Parathyroid adenoma (tissue), 2 donors: ENCODE data around the gene CLEC9A.

Source experiments
- H2AFZ ChIP-seq: fragments of 300-600 bp; sonication (generic); one replicate; pipeline ENCODE4 v1.7.0; 2017; ENCODE audit warnings: antibody characterized with exemption, mild to moderate bottlenecking
- H3K27ac ChIP-seq: fragments of 300-600 bp; sonication (generic); one replicate; pipeline ENCODE4 v1.7.0; 2017
- H3K27me3 ChIP-seq: fragments of 300-600 bp; sonication (generic); one replicate; pipeline ENCODE4 v1.7.0; 2017; ENCODE audit warnings: low read length; ENCODE audit not compliant: control insufficient read depth, insufficient read depth
- H3K36me3 ChIP-seq: fragments of 300-600 bp; sonication (generic); one replicate; pipeline ENCODE4 v1.7.0; 2017; ENCODE audit warnings: low read length; ENCODE audit not compliant: control insufficient read depth, insufficient read depth
- H3K4me1 ChIP-seq: fragments of 300-600 bp; sonication (generic); one replicate; pipeline ENCODE4 v1.7.0; 2017; ENCODE audit warnings: control low read depth
- H3K4me2 ChIP-seq: fragments of 300-600 bp; sonication (generic); one replicate; pipeline ENCODE4 v1.7.0; 2017; ENCODE audit warnings: low read length
- H3K4me3 ChIP-seq: fragments of 300-600 bp; sonication (generic); one replicate; pipeline ENCODE4 v1.7.0; 2017; ENCODE audit warnings: low read depth, low read length
- H3K79me2 ChIP-seq: fragments of 300-600 bp; sonication (generic); one replicate; pipeline ENCODE4 v1.7.0; 2017; ENCODE audit warnings: control low read depth
- H3K9ac ChIP-seq: fragments of 300-600 bp; sonication (generic); one replicate; pipeline ENCODE4 v1.7.0; 2017; ENCODE audit warnings: mild to moderate bottlenecking
- H3K9me3 ChIP-seq: fragments of 300-600 bp; sonication (generic); one replicate; pipeline ENCODE4 v1.7.0; 2017; ENCODE audit warnings: low read length; ENCODE audit not compliant: control insufficient read depth
- CTCF ChIP-seq: fragments of 300-600 bp; sonication (generic); IDR thresholded peaks from one replicate; pipeline ENCODE4 v1.7.0; 2017; ENCODE audit warnings: antibody characterized with exemption, mild to moderate bottlenecking
- donor health status: primary hyperparathyroidism.

Gene CLEC9A

GRCh38 chr12:10110256-10110844 lies 79.9 kb downstream of the CLEC9A start:
- Histone ChIP-seq H3K27me3 (no peaks in the 10 kb centered on the region), H3K79me2 (no peaks in the 10 kb centered on the region), H3K9ac (no peak overlapping the region), H3K9me3 (no peaks in the 10 kb centered on the region), H3K4me2 (no peak overlapping the region), H3K4me3 (no peak overlapping the region), H3K27ac (no peak overlapping the region), H2AFZ (no peak overlapping the region), H3K36me3 (no peaks in the 10 kb centered on the region), H3K4me1 (no peaks in the 10 kb centered on the region)
- TF ChIP-seq CTCF, result no peak

DNA sequence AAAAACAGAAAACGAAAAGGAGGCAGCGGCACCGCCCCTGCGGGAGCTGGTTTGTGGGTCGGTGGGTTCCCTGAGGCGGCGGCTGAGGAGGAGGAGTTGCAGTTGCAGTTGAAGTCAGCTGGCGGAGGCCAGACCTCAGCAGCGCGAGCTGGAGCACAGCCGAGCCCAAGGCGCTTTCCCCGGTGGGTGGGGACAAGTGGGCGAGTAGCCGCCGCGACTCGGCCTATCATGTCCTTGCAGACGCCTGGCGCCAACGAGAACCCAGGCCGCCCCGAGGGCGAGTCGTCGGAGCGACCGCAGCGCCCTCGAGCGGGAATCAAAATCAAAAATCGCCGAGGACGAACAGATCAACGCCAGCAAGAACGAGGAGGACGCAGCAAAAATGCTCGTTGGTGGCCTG lies 81.0 kb downstream of the CLEC9A start:
- Histone ChIP-seq H3K27ac (no peak overlapping the region), H3K9me3 (no peaks in the 10 kb centered on the region), H3K4me2 (no peak overlapping the region), H2AFZ (no peak overlapping the region), H3K27me3 (no peaks in the 10 kb centered on the region), H3K4me3 (no peak overlapping the region), H3K9ac (no peak overlapping the region), H3K36me3 (no peaks in the 10 kb centered on the region), H3K4me1 (no peaks in the 10 kb centered on the region), H3K79me2 (no peaks in the 10 kb centered on the region)
- no peak for TF ChIP-seq CTCF

DNA sequence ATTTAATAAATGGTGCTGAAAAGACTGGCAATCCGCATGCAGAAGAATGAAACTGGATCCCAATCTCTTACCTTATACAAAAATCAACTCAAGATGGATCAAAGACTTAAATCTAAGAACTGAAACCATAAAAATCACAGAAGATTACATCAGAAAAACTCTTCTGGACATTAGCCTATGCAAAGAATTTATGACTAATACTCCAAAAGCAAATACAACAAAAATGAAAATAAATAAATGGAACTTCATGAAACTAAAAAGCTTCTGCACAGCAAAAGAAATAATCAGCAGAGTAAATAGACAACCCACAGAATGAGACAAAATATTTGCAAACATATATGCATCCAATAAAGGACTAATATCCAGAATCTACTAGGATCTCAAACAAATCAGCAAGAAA lies 82.6 kb downstream of the CLEC9A start:
- H3K27ac ChIP-seq, result no peak overlapping the region
- no peaks in the 10 kb centered on the region for H3K36me3 ChIP-seq
- H3K4me3 ChIP-seq, result no peak overlapping the region
- no peak overlapping the region for H3K9ac ChIP-seq
- H2AFZ ChIP-seq, result no peak overlapping the region
- H3K9me3 ChIP-seq, result no peaks in the 10 kb centered on the region
- H3K79me2 ChIP-seq, result no peaks in the 10 kb centered on the region
- TF ChIP-seq CTCF, result no peak
- no peak overlapping the region for H3K4me2 ChIP-seq
- no peaks in the 10 kb centered on the region for H3K4me1 ChIP-seq
- H3K27me3 ChIP-seq, result no peaks in the 10 kb centered on the region

DNA sequence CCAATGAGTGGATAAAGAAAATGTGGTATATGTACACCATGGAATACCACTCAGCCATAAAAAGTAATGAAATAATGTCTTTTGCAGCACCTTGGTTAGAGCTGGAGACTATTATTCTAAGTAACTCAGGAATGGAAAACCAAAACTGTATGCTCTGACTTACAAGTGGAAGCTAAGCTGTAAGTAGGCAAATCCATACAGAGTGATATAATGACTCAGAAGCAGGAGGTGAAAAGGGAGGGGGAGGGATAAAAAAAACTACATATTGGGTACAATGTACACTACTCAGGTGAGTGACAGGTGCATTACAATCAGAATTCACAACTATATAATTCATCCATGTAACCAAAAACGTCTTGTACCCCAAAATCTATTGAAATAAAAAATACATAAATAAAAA lies 83.4 kb downstream of the CLEC9A start:
- Histone ChIP-seq H3K27ac (no peak overlapping the region), H2AFZ (no peak overlapping the region), H3K27me3 (no peaks in the 10 kb centered on the region), H3K4me2 (no peak overlapping the region), H3K4me3 (no peak overlapping the region), H3K36me3 (no peaks in the 10 kb centered on the region), H3K9me3 (no peaks in the 10 kb centered on the region), H3K4me1 (no peaks in the 10 kb centered on the region), H3K9ac (no peak overlapping the region), H3K79me2 (no peaks in the 10 kb centered on the region)
- no peak for TF ChIP-seq CTCF

DNA sequence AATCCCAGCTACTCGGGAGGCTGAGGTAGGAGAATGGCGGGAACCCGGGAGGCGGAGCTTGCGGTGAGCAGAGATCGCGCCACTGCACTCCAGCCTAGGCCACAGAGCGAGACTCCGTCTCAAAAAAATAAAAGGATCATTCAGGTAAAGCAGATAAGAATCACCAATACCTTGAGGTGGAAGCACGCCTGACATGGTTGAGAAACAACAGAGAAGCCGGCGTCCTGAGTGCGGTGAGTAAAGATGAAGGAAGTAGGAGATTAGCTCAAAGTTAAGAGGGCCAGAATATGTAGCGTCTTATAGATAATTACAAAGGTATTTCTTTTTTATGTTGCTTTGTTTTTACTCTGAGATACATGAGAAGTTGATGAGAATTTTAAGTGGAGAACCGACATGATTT lies 84.8 kb downstream of the CLEC9A start:
- no peaks in the 10 kb centered on the region for H3K36me3 ChIP-seq

More for the DNA sequence above, 84.8 kb downstream of the CLEC9A start:
- Histone ChIP-seq H3K9ac (no peak overlapping the region), H3K27me3 (no peaks in the 10 kb centered on the region), H2AFZ (no peak overlapping the region), H3K9me3 (no peaks in the 10 kb centered on the region), H3K79me2 (no peaks in the 10 kb centered on the region), H3K4me1 (no peaks in the 10 kb centered on the region), H3K27ac (no peak overlapping the region), H3K4me2 (no peak overlapping the region), H3K4me3 (no peak overlapping the region)
- TF ChIP-seq CTCF, result no peak
